Mammary epithelial cell (primary cell): ENCODE measurements around the gene ANO2.

Source experiments
- CTCF ChIP-seq, 2 donors: IDR thresholded peaks in 1 of 2; conservative IDR thresholded peaks in 1 of 2; 2 replicates each; pipeline ENCODE4 v1.5.1; 2011 to 2012; ENCODE audit warnings: inconsistent platforms in 2 of 2, low read length in 2 of 2, mild to moderate bottlenecking in 2 of 2, control low read depth in 1 of 2, low read depth in 1 of 2; ENCODE audit not compliant: insufficient read depth in 1 of 2; ENCODE audit errors: extremely low read depth in 1 of 2
- EZH2 ChIP-seq: IDR thresholded peaks from 2 replicates; pipeline ENCODE4 v1.6.1; 2012; ENCODE audit warnings: low read length, inconsistent platforms, borderline replicate concordance

GRCh38 chr12:5904441-5904840, 40.6 kb downstream of the ANO2 start:
- no peak for TF ChIP-seq CTCF (conservative IDR thresholded peaks at IDR 0.05 in 1 of 2, IDR thresholded peaks at IDR 0.05 in 1 of 2; ENCODE audit: extremely low read depth in 1 of 2, insufficient read depth in 1 of 2, low read depth in 1 of 2, low read length in 2 of 2)
- TF ChIP-seq EZH2 = no peak
